AG08395 (cell line): ENCODE data around the gene TPCN1.

ENCODE experiments used
- DNase-seq: peaks from one replicate; pipeline ENCODE4 v3.0.0; 2012; ENCODE audit warnings: mixed read lengths, low spot score

The TPCN1 gene

DNA sequence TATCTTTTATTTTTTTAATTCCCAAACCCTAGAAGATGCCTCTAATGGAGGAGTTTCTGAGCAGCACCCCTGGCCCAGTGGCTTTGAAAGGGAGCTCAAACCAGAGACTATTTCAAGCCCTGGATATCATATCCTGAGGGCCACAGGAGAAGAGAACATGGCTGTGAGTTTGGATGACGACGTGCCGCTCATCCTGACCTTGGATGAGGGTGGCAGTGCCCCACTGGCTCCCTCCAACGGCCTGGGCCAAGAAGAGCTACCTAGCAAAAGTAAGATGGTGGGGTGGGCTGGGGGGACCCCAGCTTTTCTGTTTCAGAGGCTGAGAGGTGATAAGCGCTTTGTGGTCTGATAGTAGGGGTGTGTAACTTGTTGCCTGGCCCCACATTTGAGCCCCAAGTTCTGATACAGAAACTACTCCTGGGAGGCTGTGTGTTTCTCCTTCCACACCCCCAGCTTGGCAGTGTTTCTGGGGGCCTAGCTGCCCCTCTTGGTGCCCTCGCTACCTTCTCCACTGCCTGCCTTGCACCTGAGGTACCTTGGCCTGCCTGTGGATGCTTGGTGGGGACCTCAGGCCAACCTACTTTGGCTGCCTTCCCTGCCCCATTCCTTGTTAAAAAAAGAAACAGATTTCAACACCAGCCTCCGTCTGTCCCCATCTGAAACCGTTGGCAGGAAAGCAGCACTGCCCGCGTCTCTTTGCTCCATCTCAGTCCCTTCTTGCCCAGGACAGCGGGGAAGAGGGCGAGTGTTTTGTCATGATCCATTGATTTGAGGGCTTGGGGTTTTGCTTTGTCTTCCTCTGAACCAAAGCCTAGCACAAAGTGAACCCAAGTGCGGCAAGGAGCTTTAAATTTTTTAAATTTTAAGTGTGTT lies 5.7 kb downstream of the TPCN1 start:
- DNase-seq = no peak

DNA sequence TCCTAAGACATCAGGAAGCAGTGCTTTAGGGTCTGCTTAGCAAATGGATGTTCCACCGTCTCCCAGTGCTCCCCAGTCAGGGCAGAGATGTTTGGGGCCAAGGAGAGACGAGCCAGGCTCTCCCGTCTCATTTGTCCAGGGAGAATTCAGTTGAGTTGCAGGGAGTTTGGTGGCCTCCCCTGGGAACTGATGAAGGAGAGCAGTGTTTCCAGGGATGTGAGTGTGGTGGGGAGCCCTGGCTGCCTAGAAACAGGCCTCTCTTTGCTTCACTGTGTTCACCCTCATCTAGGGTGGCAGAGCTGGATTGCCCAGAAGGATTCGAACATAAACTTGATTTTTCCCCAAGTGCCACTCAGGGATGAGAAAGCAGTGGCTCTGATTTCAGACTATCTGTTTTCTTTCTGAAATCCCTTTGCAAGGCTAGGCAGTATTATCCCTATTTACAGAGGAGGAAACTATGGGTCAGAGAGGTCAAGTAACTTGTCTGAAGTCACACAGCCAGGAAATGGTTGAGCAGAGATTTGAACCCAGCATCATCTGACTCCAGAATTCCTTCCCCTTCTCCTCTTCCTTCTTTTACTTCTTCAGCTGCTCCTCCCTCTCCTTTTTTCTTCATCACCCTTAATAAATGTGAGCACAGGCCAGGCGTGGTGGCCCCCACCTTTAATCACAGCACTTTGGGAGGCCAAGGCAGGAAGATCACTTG lies 6.6 kb downstream of the TPCN1 start:
- DNase-seq = no peak

DNA sequence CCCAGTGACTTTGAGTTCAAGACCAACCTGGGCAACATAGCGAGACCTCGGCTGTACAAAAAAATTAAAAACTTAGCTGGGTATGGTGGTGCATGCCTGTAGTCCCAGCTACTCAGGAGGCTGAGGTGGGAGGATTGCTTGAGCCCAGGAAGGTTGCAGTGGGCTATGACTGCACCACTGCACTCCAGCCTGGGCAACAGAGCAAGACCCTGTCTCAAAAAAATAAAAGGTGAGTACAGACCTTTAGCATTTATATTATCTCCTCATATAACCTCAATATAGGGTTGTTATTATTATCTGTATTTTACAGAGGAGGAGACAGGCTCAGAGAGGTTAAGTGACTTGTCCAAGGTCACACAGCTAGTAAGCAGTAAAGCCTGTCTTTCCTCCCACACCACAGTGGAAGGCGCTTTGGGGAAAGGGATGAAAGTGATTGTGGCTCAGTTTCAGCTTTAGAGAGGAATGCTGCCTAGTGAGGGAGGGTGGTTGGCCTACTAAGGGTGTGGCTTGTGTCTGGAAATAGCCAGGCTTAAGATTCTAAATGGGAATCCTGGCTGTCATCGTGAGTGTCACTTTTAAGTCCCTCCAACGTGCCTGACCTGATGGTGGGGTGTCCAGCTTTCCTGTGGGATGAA lies 7.2 kb downstream of the TPCN1 start:
- no peak for DNase-seq

DNA sequence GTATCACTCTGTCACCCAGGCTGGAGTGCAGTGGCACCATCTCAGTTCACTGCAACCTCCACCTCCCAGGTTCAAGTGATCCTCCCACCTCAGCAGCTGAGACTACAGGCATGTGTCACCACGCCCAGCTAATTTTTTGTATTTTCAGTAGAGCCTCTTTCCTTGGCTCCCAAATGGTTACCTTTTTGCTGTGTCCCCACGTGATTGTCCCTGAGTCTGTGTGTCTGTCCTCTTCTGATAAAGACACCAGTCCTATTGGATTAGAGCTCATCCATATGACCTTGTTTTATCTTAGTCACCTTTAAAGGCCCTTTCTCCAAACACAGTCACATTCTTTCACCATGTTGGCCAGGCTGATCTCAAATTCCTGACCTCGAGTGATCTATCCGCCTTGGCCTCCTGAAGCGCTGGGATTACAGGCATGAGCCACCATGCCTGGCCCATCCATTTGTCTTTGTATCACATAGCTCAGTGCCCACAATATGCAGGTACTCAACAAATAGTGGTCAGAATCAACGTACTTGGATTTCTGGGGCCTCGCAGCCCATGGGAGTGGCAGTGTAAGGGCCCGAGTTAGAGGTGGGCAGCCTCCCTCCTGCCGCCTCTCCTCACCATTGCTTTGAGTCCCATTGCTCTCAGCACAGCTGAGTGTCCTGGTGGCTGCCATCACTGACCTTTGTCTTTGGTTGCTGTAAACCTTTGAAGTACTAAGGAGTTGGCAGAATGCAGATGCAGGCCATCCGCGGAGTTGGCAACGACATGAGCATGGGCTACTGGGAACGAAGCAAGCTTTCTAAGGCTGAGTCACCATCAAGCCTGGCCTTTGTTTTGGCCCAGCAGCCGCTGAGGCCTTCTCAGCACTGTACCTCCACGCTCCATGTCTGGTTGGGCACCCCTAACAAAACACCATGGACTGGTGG lies 9.3 kb downstream of the TPCN1 start:
- DNase-seq = no peak

DNA sequence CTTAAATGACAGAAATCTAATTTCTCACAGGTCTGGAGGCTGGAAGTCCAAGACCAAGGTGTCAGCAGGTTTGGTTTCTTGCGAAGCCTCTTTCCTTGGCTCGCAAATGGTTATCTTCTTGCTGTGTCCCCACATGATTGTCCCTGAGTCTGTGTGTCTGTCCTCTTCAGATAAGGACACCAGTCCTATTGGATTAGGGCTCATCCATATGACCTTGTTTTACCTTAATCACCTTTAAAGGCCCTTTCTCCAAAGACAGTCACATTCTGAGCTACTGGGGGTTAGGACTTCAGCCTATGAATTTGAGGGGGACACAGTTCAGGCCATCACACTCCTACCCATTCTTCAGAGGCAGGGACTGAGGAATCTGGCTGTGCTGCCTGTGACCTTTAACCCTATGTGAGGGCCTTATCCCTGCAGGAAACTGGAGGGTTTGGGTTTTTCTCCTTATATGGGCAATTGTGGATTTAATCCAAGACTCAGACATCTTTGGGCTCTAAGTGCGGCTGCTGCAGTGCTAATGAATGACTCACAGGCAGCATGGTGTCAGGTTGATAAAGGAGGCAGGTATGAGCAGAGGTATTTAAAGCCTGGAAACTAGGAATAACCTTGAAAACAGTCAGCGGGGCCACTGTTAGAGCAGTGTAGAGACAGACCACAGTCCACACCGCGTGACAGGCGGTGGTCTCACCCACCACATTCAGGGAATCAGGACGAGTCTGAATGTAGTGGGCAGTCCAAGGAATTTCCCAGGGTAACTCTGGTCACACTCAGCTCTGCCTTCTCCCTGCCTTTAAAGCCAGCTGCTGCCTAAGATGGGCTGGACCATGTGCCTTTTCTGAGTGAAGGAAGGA lies 10.2 kb downstream of the TPCN1 start:
- DNase-seq = no peak

DNA sequence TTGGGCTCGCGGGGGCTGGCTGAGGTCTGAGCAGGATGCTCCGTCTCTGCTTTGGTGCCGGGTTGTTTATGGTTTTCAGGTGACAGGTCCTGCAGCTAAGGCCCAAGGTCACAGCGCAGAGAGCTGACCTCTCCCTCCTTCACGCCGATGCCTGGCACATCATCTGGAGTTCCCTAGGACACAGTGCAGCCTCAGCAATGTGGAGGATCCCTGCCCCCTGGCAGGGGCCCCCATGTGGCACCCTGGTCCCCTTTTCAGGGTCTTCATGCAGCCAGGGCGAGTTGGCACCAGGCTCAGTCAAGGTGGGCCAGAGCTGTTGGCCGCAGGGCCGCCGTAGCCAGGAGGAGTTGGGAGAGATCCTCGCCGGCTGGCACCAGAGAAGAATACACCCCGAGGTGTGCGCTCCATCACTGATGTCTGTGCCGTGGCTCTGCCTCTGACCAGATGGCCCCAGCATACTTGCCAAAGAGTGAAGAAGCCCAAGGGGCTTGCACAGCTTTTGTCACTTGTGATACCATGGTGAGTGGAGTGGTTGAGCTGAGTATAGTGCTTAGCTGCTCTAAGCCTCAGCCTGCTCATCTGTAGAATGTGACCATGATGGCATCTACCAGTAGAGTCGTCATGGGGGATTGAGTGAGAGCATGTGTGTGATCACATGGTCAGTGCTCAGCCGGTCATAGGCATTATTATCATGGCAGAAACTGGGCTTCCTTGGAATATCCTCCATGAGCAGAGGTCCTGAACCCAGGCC lies 11.0 kb downstream of the TPCN1 start:
- DNase-seq = no peak

DNA sequence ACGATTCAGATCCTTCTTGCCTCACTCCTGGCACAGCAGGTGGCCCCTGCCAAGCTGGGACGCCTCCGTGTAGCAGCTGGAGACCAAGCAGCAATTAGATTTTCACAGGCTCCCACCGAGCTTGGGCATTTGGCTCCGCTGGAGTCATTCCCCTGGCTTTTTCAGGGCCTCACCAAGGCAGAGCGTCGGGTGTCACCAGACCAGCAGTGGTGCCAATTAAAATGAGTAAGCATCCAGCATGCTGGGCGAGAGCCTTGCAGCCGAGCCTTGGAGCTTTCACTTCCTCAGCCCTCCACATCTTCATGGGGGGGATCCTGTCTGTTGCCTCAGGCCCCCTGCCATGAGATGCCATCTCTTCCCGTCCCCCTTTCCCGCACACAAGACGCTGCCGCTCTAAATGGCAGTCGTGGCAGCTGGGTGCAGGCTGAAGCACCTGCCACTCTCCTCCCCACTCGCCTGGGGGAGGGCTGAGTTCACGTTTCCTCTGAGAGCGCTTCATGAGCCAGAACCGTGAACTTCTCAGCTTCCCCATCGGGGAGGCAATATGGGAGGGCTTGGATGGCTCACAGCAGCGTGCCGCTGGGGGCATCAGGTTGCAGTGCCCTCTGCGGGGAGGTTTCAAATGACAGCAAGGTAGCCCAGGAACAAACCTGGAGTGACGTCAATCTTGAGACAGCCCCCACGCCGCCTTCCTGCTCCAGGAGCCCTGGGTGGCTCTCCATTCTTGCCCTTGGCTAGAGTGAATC lies 11.7 kb downstream of the TPCN1 start:
- DNase-seq = peak; percentile 67

DNA sequence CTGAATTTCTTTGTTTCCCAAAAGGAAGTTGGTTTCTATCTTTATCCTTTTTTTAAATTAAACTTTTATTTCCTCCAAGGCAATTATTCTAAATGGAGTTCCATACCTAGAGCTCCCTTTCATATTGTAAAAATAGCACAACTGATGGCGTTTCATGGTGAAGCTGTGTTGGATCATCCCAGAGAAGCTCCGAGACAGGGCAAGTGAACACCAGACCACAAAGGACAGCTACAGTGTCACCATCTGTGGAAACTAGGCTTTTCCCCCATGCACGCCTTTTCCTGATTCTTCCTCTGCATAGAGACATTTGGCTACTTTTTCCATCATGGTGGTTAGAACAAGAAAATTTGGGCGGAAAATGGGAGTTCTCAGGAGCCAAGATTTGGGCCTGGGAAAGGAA lies 12.7 kb downstream of the TPCN1 start:
- DNase-seq = no peak

DNA sequence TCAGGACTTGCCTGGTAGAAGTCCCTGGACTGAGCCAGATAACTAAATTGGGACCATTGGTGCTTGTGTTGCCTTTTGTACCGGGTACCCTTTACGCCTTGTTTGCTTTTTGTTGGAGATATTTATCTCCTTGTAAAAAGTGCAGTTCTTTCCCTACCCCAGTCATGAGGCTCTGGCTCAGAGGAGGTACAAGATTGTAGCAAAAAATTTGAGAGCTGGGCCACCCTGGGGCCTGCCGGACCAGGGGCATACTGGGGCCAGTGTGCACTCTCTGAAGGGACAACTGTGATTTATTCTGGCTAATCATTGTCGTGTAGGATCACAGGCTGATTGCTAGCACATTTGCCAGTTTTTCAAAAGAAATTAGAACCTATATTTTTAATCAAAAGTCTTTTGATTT lies 13.2 kb downstream of the TPCN1 start:
- DNase-seq = no peak

DNA sequence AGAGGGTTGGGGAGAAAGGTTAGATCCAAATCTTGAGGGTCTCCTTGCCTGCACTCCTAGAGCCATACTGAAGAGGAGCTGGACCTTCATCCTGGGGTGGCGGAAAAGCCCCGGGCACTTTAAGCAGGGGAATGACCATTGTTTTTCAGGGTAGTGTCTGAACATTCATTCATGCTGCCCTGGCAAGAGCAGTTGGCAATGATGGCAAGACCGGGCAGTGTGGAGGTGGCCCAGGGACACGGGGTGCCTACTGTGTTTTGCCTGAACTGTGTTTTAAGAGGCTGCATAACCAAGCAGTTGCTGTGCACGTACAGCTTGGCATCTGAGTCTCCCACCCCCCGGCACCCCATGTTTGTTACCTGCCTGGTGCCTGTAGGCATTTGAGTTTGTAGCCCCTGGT lies 14.7 kb downstream of the TPCN1 start:
- no peak for DNase-seq

DNA sequence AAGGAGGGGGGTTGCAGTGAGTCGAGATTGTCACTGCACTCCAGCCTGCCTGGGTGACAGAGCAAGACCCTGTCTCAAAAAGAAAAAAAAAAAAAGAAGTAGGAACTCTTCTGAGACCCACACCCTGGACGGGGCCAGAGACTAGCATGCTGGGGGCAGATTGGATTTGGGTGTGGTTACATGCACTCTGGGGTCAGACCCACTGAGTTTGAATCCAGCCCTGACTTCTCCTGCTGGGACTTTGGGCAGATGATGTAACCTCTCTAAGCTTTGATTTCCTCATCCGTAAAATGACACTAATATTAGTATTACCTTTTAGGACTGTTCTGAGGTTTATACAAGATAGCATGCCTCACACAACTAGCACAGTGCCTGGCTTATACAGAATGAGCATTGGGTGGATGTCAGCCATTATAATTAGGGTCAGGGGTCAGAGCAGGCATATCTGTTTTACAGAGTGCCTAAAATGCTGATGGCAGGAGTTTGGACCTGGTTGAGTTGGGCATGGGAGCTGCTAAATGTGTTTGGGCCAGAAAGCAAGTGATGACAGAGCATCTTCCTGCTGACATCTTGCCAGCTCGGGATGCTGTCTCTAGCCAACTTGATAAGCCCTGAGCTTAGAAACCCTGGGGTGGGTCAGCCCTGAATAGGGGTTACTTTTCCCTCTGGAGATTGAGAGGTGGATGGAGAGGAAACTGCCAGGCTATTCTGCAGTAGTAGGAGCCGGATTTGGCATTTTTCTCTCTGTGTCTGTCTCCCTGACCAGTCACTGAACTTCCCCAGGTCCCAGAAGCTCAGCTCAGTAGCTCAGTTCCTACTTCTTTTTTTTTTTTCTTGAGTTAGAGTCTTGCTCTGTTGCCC lies 15.5 kb downstream of the TPCN1 start:
- no peak for DNase-seq

DNA sequence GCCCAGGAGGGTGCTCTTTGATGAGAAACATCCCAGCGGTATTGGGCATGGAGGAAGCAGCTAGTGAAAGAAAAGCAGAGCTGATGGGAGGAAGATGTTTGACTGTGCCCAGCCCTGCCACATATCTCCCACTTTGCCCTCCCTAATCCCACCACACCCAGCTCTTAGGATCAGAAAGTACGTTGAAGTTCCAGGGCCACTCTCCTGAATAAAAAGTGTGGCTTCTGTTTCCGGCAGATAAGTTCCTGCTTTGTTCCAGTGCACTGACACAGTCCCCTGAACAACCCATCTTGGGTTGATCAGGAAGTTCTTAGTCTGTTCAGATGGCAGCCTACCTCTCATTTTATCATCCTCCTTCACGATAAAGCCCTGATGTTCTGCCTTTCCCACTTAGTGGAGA lies 16.5 kb downstream of the TPCN1 start:
- no peak for DNase-seq

DNA sequence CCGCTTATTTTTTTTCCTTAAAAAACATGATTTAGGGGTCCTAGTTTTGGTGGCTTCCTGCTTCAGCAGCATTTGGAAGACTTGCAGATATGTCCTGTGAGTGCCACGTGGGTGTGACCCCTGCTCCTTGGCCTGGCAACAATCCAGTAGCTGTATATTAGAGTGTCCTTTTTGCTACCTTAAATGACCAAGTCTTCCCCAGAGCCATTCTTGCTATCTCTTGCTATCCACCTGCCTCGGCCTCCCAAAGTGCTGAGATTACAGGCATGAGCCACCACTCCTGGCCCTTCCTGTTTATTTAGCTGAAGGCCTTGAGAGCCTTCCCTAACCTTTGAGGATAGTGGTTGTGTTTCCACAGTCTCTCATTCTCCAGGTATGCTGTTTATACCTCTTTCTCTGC lies 17.0 kb downstream of the TPCN1 start:
- no peak for DNase-seq

DNA sequence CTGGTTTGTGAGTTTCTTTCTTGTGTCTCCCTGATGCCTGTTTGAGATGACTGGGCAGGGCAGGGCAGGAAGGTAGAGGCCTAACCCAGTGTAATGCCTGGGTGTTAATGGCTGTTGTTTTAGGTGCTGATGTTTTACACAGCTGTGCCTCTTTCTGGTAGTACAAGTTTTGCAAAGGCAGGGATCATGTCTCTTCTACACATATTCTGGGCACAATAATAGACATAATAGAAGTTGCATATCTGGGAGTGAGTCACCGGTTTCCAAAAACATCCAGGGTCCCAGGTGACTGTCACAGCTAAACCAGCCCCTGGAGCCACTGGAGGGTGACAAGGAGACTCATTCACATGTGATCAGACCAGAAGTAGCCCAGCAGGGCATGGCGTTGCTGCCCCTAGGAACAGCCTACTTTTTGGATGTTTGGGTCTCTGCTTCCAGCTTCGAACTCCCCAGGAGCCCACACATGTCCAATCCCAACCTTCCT lies 18.1 kb downstream of the TPCN1 start:
- no peak for DNase-seq

DNA sequence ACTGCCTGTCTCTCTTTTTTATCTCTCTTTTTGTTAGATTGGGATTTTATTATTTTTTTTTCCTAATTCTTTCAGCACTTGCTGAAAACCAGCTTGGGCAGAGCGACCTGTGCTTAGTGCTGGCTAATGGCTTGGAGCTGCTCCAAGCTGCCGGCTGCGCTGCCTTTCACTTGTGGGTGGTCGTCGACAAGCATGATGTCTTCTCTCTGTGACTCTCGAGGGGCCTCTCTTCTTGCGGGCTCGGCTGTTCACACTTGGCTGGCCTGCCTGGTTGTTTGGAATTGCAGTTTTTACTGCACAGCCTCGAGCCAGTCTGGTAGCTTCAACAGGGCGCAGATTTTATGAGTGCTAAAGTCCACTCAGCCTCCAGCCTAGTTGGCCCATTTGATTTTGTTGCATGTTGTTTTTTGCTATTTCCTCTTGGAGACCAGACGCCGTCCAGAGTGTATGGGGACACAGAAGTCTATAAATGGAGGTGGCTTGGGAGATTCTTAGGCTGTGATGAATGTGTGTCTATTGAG lies 18.6 kb downstream of the TPCN1 start:
- no peak for DNase-seq

DNA sequence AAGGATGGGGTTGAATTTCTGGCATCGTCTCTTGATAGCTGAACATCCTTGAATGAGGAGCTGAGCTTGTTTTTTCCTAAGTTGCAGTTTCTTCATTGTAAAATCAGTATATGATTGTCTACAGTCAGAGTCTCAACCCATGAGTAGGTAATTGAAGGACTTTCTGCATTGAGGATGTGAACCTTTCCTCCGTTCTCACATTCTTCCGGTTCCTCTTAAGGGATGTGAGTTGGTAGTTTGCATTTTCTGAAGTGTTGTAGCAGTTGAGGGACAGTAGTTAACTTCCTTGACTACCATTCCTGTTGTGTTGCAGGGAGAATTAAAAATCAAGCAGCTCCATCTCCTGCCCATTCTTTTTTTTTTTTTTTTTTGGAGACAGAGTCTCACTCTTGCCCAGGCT lies 19.1 kb downstream of the TPCN1 start:
- DNase-seq = no peak

DNA sequence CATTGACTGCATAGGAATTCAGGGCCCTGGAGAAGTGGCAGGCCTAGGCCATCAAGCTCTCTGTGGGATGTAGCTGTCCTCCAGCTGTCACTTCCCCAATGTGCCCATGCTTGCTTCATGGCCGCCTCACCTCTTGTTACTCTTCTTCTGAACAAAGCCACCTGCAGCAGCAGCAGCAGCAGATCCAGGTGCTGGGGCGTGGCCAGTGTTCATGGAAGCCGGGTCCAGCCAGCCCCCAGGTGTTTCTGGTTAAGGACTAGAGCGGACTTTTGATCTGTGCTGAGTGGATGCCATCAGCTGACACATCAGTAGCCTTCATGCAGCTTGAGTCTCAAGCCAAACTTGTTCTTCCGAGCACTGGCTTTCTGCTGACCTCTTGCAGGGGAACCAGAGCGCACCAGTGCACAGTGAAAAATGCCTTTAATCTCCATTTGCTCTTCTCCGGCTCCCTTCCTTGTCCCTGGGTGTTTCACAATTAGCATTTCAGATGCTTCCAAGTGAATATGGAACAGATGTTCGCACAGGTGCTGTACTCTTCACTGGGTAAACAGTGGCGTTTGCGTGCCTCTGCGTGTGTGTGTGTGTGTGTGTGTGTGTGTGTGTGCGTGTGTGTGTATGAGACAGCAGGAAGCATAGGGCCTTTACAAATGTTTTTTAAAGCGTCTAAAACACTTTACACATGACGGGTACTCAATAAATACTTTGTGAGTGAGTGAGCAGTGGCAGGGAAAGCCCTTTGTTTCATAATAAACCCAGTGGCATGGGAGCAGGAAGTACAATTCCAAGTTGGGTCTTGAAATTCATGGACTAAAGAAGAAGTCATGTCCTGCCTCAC lies 20.1 kb downstream of the TPCN1 start:
- peak; percentile 89 for DNase-seq
